AG10803 (cell line): ENCODE results near the gene GSG1L2.

Experiments used
- DNase-seq: peaks from one replicate; pipeline ENCODE4 v3.0.0; 2010; ENCODE audit warnings: low read depth
- H3K4me3 ChIP-seq: 2 replicates; pipeline ENCODE4 v1.5.1; 2011; ENCODE audit warnings: mild to moderate bottlenecking, low read length, control low read depth
- TF ChIP-seq, protein P1 (sequence below): conservative IDR thresholded peaks from 2 replicates; pipeline ENCODE4 v1.5.1; 2011; ENCODE audit warnings: mild to moderate bottlenecking, low read length, control low read depth, inconsistent platforms

The GSG1L2 gene

DNA sequence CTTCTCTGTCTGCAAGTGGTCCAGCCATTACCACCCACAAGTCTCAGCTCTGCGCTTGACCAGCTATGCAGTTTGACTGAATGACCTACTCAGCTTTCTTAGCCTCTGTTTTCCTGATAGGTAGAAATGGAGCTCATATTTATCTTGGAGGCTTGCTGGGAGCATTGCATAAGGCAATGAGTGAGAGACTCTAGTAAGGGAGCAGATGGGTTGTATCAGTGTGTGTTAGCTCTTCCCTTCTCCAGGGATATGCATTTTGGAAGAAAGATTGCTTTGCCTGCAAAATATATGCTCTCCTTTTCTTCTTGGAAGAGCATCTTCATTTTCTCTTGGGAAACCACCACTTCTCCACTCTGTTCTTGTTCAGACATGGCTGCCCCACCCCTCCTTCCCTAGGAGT lies 56.6 kb downstream of the GSG1L2 start:
- no peak overlapping the region for H3K4me3 ChIP-seq
- TF ChIP-seq, protein P1, sequence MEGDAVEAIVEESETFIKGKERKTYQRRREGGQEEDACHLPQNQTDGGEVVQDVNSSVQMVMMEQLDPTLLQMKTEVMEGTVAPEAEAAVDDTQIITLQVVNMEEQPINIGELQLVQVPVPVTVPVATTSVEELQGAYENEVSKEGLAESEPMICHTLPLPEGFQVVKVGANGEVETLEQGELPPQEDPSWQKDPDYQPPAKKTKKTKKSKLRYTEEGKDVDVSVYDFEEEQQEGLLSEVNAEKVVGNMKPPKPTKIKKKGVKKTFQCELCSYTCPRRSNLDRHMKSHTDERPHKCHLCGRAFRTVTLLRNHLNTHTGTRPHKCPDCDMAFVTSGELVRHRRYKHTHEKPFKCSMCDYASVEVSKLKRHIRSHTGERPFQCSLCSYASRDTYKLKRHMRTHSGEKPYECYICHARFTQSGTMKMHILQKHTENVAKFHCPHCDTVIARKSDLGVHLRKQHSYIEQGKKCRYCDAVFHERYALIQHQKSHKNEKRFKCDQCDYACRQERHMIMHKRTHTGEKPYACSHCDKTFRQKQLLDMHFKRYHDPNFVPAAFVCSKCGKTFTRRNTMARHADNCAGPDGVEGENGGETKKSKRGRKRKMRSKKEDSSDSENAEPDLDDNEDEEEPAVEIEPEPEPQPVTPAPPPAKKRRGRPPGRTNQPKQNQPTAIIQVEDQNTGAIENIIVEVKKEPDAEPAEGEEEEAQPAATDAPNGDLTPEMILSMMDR: no peak

DNA sequence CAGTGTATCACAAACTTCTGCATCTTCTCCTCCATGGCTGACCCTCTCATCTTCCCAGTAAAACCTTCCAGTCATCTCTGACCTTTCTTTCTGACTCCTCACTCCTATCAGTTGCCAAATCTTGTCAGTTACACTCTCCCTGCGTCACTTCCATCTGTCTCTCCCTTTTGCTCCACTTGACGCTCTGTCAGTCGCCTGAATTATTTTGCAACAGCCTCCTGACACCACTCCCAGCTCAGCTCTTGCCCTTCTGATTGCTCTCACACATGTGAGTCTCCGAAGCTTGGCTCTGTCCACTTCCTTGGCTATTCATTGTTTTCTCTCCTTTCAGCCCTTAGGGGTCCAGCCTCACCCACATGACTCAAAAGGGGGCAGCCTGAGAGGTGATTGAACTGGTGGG lies 58.2 kb downstream of the GSG1L2 start:
- no peak for DNase-seq
- TF ChIP-seq, protein P1: no peak
- no peak overlapping the region for H3K4me3 ChIP-seq

More for the DNA sequence above, 56.6 kb downstream of the GSG1L2 start:
- DNase-seq: no peak

DNA sequence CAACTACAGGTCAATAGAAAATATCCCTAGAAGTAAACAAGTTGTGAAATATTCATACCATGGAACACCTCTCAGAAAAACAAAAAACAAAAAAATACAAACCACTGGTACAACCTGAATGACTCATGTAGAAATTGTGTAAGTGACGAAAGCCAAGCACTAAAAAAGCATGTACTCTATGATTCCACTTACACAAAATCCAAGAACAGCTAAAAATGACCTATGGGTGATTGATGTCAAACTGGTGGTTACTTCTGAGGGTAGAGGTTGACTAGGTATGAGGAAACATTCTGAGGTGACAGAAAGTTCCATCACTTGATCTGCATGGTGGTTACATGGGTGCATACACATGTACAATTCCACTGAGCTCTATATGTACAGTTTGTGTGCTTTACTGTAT lies 61.6 kb downstream of the GSG1L2 start:
- no peak overlapping the region for H3K4me3 ChIP-seq
- DNase-seq: no peak
- TF ChIP-seq, protein P1: no peak

DNA sequence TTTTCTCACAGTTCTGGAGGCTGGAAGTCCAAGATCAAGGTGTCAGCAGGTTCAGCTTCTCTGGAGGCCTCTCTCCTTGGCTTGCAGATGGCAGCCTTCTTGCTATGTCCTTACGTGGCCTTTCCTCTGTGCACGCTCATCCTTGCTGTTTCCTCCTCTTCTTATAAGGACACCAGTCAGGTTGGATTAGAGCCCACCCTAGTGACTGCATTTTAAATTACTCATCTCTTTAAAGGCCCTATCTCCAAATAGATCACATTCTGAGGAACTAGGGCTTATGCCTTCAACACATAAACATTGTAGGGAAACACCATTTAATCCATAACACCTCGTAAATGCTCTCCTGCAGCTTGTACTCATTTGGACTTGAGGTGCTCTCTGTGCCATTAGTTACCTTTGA lies 66.8 kb downstream of the GSG1L2 start:
- H3K4me3 ChIP-seq: no peak overlapping the region
- peak; percentile 2 for DNase-seq
- TF ChIP-seq, protein P1: no peak
